Activated naive CD8-positive, alpha-beta T cell treated with anti-CD3 and anti-CD28 coated beads, Interleukin-2, amount 50 U/mL, for 16 hours (primary cell): Measurements from ENCODE around the gene UGT1A3.
"Not testable (repeated sequence)": the region's sequence is repeated elsewhere in the genome, so short reads cannot be mapped to it uniquely, and the experiment has no call there.

Source experiments
- DNase-seq: peaks from one replicate; pipeline ENCODE4 v3.0.0-alpha.2; 2020; ENCODE audit warnings: low read depth, low spot score

UGT1A3 gene

DNA sequence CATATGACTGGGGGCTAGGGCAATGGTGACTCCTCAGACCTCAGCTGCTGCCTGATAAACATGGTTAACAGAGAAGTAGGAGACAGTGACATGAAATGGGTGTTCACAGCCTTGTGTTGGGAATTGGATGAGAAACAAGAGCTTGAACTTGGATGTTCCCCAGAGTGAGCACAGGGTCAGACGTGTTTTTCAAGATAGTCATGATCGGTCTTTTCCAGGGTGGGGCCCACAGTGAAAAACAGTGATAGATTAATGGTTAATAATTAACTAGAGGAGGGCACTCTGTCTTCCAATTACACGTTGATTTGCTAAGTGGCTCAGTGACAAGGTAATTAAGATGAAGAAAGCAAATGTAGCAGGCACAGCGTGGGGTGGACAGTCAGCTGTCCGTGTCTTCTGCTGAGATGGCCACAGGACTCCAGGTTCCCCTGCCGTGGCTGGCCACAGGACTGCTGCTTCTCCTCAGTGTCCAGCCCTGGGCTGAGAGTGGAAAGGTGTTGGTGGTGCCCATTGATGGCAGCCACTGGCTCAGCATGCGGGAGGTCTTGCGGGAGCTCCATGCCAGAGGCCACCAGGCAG is at the start of gene UGT1A3:
Gene UGT1A3 (plus strand): TSS at position 320 of the 579 bp plus-strand sequence. CDS start 85 bp downstream, at position 405.
- no peak for DNase-seq

DNA sequence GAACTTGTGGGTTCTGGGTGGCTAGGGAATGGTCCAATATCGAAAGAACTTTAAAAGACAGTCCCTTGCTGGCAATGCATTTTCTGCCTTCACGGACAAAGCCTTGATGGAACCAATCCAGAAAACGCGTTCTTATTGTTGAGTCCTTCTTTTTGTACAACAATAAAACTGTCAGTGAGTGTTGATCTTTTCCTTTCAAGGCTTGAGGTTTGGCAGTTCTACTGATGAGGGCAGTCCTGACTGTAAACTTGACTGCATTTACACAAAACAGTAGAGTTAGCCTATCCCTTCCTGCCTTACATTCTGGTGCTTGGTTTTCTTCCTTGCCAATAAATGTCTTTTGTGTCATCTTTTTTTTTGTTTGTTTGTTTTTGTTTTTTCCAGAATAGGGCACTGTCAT is 49.6 kb upstream of the UGT1A3 start:
- DNase-seq, result no peak

DNA sequence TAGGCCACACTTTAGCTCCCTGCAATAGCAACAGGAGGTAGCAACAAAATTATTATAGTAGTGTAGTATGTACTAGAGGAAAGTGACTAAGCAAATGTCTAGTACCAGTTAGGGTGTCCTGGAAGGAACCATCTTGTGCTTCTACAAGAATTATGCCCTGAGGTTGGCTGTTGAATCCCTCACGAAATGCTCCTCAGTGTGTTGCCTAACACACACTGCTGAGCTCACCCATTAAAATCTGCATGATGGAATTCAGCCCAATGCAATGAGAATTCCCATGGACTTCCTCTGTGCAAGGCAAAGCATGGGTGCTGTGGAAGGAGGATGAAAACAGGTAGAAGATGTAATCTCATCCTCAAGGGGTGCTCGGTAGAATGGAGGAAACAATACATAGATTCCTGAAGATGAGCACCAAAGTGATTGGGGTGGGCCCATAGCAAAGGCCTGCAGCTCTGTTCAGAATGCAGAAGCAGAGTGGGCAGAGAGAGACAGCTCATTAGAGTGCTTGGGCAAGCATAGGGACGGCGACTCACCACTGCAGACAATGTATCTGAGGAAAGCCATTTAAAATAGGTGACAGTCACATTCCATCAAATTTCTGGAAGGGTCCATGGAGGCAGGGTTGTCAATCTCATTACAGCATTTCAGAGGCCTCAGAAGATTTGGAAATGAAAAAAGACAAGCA is 48.3 kb upstream of the UGT1A3 start:
- DNase-seq, result no peak

DNA sequence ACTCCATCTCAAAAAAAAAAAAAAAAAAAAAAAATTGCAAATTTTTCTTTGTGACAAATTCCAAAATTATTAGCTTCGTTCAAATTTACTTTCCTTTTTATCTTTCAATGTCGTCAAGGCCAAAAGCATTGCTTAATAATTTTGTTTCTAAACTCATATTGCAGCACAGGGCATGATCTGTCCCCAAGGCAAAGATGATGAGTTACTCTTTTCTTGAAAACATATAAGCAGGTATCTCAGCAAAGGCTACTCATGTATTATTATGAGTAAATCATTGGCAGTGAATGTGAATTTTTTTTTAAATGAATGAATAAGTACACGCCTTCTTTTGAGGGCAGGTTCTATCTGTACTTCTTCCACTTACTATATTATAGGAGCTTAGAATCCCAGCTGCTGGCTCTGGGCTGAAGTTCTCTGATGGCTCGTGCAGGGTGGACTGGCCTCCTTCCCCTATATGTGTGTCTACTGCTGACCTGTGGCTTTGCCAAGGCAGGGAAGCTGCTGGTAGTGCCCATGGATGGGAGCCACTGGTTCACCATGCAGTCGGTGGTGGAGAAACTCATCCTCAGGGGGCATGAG is 47.2 kb upstream of the UGT1A3 start, which contains the start of gene UGT1A7:
Gene UGT1A7 (plus strand): TSS at position 381 of the 579 bp plus-strand sequence. CDS start 37 bp downstream, at position 418.
- DNase-seq, result no peak

DNA sequence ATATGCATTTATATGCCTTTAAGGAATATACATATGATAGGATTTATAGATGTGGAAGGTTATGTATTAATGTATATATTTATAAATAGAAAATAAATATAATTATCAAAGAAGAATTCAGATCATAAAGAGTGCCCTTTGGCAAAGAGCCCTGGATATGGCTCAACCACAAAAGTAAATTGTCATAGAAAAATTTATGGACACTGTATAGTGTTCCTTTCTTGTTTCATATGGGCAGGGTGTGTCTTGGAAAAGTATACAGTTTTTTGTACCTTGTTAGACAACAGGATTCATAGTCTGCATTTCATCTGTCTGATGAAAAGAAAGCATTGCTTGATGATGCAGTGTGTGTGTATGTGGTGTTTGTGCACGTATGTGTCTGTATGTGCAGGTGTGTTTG is 44.2 kb upstream of the UGT1A3 start:
- no peak for DNase-seq

DNA sequence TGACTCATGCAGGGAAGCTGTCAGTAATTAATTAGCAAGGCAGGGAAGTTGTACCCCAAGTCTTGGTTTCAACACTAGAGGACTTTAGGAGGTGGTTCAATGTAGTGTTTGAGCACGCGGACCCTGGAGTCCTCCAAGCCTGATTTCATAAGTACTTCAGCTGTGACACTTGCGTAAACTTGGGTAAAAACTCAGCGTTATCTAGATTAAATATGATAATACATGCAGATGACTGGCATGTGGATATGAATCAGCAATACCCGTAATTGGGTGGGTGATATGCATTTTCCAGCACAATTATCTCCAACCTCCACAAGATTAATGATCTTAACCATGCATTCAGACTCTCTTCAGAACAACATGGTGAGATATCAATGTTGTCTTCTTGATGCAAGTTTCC is 41.9 kb upstream of the UGT1A3 start:
- no peak for DNase-seq

DNA sequence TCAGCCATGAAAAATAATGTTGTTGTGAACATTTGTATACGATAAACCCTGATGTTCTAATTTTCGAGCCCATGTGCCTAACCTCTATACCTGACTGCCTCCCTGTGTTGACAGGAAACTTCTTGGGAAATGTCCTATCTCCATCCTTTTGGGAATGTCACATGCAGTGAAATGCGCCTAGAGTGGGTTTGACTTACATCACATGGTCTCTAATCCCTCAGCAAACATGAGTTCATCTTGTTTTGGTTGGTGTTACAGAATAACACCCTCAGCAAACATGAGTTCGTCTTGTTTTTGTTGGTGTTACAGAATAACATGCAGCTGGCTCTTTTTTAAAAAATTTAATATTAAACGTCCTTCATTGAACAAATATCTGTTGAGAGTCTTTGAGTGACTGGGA is 40.5 kb upstream of the UGT1A3 start:
- no peak for DNase-seq

DNA sequence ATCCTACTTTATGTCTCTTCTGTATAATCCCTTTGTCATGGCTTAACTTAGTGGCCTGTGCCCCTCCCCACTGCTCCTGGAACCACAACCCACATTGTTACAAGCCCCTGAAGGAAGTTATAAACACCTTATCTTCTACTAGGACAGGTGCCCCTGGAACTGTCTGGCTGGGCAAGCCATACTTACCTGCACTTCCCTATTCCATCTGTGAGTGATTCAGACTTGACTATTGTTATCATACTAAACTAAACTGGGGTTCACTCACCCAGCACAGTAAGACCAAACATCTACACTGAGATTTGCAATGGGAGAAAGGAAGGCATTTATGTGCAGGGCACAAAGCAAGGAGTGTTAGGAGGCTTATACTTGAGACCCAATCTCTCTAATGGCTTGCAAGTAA is 39.8 kb upstream of the UGT1A3 start:
- DNase-seq, result no peak

DNA sequence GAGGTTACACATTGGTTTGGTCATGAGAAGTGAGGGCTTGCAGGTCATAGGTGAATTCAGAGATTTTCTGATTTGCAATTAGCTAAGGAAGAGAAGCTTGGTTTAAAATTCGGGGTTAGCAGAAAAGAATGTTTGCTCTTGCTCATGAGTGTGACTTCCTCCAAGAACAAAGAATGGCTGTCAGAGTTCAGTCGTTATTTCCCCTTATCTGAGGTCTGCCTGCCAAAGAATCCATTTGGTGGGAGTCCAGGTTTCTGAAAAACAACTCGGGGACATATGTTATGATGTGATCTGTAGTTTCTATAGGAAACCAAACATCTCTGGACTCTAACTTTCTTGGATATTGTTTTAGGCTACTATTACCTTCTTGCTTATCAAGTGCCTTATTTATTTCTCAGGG is 39.3 kb upstream of the UGT1A3 start:
- no peak for DNase-seq

DNA sequence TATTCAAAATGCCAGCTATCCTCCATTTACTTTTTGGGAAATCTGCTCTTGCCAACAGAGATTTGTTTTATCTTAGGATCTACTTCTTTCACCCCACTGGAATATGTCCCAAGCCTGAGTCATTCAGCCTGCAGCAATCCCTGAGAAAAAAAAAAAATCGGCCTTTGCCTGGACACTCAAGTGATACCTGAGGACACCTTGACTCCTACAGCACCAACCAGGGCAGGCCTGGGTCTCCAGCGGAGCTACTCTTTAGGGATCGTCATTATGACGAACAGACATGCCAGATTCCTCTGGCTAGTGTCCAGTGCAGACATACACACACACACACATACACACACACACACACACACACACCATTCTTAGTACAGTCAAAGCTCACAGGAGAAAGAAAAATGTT is 38.4 kb upstream of the UGT1A3 start:
- DNase-seq, result no peak

DNA sequence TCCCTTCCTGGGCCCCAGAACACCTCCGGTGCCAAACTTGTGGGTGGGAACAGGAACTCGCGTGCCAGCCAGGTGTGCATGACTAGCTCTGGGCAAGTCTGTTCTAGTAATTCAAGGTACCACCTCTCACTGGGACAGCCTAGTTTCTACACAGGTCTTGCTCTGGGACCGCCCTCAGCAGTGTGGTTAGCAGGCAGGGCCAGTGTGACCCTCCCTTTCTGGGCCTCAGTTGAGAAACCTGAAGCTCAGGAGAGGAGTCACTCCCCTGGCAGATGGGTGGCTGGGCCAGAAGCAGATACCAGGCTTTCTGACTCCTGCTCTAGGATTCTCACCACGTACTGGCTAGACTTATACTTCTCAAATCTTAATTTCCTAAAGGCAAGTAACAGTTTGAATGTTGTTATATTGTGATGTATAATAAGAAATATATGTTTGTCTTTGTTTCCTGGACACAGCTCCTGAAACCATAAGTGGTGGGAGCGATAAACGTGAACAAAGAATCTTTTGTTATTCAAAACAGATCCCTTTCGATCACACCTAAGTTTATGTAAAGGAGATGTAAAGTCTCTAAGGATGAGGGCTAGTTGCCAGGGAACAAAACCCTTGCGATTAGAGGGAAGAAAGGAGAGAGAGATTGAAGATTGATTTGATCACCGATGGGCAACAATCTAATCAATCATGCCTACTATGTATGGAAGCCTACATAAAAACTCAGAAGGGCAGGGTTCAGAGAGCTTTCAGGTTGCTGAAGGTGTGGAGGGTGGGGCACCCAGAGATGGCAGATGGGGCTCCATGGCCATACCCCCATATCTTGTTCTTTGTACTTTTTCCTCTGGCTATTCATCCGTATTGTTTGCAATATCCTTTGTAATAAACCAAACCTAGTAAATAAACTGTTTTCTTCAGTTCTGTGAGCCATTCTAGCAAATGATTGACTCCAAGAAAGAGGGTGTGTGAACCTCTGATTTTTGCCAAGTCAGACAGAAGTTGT is 37.1 kb upstream of the UGT1A3 start:
- DNase-seq, result no peak

DNA sequence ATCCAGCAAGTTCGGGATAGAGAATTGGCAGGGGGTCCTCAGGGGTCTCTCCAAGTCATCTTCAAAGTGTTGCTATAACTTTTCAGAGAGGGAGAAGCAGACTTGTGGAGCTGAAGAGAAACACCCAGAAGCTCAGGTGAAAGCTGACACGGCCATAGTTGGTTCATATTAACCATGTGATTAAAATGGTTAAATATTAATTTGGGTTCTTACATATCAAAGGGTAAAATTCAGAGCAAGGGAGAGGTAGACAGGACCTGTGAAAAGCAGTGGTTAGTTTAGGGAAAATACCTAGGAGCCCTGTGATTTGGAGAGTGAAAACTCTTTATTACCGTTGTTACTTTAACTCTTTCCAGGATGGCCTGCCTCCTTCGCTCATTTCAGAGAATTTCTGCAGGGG is 36.2 kb upstream of the UGT1A3 start, which contains the start of gene UGT1A6:
Gene UGT1A6 (plus strand): TSS at position 243 of the 400 bp plus-strand sequence. CDS start 115 bp downstream, at position 358.
- DNase-seq, result no peak

DNA sequence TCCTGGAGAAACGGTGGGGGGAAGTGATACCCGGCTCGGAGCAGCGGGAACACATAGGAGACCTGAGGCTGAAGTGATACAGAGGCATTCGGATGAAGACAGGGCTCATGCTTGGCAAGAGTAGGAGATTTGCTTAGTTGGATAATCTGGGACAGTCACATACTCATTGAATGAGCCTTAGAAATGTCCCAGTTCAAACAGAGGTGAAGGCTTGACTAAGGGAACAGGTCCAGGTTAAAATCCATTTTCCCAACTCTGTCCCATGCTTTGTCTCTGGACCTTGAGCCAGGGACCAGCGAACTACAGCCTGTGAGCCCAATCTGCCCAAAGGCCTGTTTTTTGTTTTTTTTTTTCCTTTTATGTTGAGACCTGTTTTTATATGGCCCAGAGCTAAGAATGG is 34.9 kb upstream of the UGT1A3 start:
- DNase-seq, result no peak

DNA sequence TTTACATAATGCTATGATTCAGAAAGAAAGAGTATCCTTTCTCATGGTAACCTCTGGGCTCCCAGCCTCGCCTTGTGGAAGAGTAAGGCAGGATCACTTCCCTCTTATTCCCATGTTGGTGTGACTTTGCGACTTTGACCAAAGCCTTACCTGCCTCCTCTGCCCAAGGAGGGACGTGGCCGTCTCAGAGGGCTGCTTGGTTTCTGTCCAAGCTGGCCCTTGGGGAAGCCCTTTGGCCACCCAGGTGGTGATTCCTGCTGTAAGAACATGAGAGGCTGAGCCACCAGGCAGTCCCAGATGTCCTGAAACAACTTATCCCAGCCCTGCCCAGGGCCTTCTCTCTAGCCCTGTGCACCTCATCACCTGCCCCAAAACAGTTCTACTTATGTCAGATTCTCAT is 30.1 kb upstream of the UGT1A3 start:
- no peak for DNase-seq

DNA sequence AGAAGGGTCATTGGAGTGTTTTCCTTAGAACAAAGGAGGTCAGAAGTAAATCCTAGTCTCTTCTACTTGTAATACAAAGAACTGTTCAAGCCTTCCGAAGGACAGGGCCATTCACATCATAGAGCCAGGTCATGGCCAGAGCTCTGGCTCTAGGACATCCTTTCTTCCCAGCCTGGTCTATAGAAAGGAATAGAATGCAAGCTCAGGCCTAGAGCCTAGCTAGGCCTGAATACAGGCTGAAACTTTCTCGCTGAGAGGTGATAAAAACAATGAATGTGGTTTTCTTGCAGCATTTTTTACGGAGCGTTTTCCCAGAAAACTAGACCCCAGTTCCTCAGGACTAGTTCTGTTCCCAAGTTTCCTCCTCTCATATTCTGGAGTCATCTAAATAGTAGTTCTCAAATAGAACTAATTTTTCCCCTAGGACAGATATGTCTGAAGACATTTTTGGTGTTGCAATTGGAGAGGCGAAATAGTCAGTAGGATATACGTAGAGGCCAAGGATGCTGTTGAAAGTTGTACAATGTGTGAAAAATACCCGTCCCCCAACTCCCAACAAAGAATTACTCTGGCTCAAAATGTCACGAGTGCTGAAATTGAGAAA is 29.3 kb upstream of the UGT1A3 start:
- DNase-seq, result no peak

DNA sequence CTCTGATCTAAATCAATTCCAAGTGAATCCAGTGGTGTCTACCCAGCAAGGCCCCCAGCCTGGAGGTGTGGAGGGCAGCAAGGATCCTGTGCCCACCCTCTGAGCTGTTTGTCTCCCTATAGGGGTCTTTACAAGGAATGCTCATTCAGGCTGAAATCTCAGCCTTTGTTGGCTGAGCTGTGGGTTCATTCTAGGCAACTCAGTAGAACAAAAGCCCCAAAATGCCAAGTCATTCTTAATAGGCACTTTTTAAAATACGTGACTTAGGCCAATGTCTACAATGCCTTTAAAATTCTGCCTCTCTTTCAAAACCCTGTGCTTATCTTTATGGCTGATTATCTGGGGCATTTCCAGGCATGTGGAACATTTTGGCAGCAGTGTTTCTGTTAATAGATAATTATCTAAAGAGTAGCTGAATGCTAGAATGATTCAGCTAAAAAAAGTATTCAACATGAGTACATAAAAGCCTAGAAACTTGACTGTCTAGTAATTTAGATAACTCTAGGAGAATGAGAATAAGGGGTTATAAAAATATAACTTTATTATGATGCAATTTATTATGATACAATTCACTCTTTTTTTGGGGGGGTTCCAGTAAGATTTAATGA is 28.7 kb upstream of the UGT1A3 start:
- DNase-seq, result no peak

DNA sequence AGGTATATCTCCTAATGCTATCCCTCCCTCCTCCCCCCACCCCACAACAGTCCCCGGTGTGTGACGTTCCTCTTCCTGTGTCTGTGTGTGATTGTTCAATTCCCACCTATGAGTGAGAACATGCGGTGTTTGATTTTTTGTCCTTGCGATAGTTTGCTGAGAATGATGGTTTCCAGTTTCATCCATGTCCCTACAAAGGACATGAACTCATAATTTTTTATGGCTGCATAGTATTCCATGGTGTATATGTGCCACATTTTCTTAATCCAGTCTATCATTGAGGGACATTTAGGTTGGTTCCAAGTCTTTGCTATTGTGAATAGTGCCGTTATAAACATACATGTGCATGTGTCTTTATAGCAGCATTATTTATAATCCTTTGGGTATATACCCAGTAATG is 28.0 kb upstream of the UGT1A3 start:
- not testable (repeated sequence) for DNase-seq

DNA sequence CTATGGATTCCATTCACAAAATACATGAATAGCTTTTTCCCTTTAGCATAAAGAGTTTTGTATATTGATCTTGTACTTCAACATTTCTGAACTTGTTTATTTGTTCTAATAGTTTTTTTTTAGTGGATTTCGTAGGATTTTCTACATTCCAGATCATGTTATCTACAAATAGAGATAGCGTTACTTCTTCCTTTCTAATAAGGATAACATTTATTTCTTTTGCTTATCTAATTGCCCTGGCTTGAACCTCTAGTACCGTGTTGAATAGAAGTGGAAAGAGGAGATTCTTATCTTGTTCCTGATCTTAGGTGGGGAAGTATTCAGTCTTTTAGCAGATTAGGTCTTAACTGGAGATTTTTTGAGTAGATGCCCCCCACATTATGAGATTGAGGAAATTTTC is 26.6 kb upstream of the UGT1A3 start:
- no peak for DNase-seq

DNA sequence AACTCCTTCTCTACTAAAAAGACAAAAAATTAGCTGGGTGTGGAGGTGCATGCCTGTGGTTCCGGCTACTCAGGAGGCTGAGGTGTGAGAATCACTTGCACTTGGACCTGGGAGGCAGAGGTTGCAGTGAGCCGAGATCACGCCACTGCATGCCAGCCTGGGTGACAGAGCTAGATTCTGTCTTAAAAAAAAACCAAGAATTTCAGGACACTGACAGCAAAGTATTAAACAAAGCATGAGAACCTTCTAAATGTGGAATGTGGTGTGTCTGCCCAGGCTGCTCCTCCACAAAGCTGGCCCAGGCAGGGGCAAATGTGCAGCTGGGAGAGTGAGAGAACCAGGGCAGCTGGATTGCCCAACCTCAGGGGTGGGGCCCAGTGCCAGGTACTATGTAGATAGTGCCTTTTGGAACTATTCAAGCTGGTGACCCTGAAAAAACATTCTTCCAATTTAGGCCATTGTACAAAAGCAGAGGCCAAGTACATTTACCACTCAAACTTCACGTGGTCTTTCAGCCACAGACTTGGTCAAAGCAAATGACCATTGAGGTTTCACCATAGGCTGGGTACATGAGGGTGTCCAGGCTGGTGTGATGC is 22.8 kb upstream of the UGT1A3 start:
- no peak for DNase-seq

DNA sequence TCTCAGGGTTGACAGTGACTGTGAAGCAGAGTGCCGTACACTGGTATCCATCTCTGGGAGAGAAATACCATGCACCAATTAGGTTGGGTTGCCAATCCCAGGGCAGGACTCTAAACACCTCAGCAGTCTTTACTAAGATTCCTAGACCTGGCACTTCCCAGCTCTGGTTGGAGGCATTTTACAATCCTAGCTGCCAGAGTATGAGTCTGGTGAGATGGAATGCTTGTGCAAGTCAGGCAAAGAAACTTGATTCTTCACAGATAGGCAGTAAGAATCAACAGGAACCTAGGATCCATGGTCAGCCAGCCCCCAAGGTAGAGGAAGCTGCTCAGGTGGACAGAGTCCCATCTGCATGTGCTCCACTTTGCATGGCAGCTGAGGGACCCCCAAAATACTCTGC is 22.1 kb upstream of the UGT1A3 start:
- DNase-seq, result no peak
